GM21619 (cell line): ENCODE measurements around the gene BBS5.
A peak's percentile ranks its signal among the peaks of the same experiment; 100 is the strongest.
"Not testable (repeated sequence)": the region's sequence is repeated elsewhere in the genome, so short reads cannot be mapped to it uniquely, and the experiment has no call there.

Experiments
- ATAC-seq: cut with Tn5 transposase; IDR thresholded peaks from one replicate; pipeline ENCODE4 v1.9.1; 2021; ENCODE audit not compliant: unreplicated experiment

BBS5 gene

GRCh38 chr2:169485650-169486138, 6.4 kb downstream of the BBS5 start:
- no peak for ATAC-seq

- no peak for ATAC-seq
These were observed 7.2 kb downstream of the BBS5 start for GRCh38 chr2:169486487-169486886.

GRCh38 chr2:169490834-169491233, 11.5 kb downstream of the BBS5 start:
- no peak for ATAC-seq

GRCh38 chr2:169491378-169491777, 12.1 kb downstream of the BBS5 start:
- ATAC-seq: no peak

GRCh38 chr2:169493360-169493759, 14.1 kb downstream of the BBS5 start:
- no peak for ATAC-seq

GRCh38 chr2:169495310-169495928, 16.1 kb downstream of the BBS5 start:
- no peak for ATAC-seq

- ATAC-seq: no peak
These were observed 25.4 kb downstream of the BBS5 start for GRCh38 chr2:169504651-169505050.

- ATAC-seq: no peak
These were observed 28.4 kb downstream of the BBS5 start for GRCh38 chr2:169507698-169508097.

GRCh38 chr2:169509298-169509885, 30.1 kb downstream of the BBS5 start, which contains the start of gene KLHL41:
Gene KLHL41, plus strand, starts transcription at chr2:169509702. Its CDS starts 77 bp downstream, at chr2:169509779.
- ATAC-seq: no peak

GRCh38 chr2:169509955-169510354, 30.7 kb downstream of the BBS5 start:
- ATAC-seq: no peak

GRCh38 chr2:169510496-169510895, 31.2 kb downstream of the BBS5 start:
- ATAC-seq: no peak

- no peak for ATAC-seq
These were observed 32.5 kb downstream of the BBS5 start for GRCh38 chr2:169511818-169512217.

GRCh38 chr2:169512525-169512924, 33.2 kb downstream of the BBS5 start:
- no peak for ATAC-seq

- no peak for ATAC-seq
These were observed 33.8 kb downstream of the BBS5 start for GRCh38 chr2:169513094-169513493.

- ATAC-seq: no peak
These were observed 34.6 kb downstream of the BBS5 start for GRCh38 chr2:169513926-169514325.

GRCh38 chr2:169514758-169515157, 35.5 kb downstream of the BBS5 start:
- ATAC-seq: not testable (repeated sequence)

GRCh38 chr2:169516488-169516995, 37.2 kb downstream of the BBS5 start:
- ATAC-seq: not testable (repeated sequence)

- no peak for ATAC-seq
These were observed 41.6 kb downstream of the BBS5 start for GRCh38 chr2:169520896-169521295.

- no peak for ATAC-seq
These were observed 44.4 kb downstream of the BBS5 start for GRCh38 chr2:169523681-169524080.

- no peak for ATAC-seq
These were observed 46.1 kb downstream of the BBS5 start for GRCh38 chr2:169525434-169525833.

GRCh38 chr2:169526451-169526850, 47.2 kb downstream of the BBS5 start:
- ATAC-seq: no peak

GRCh38 chr2:169528271-169528701, 49.0 kb downstream of the BBS5 start:
- peak; percentile 92 for ATAC-seq
